OCI-M1 (cell line): Measurements from ENCODE around the gene BUB1.
"Not testable (repeated sequence)": the region's sequence is repeated elsewhere in the genome, so short reads cannot be mapped to it uniquely, and the experiment has no call there.

Experiments used
- DNase-seq: peaks from one replicate; lab custom pipeline; 2025; lab: John Stamatoyannopoulos, UW

BUB1 gene

GRCh38 chr2:110602139-110602538 lies 75.7 kb downstream of the BUB1 start:
- DNase-seq, result not testable (repeated sequence)

- not testable (repeated sequence) for DNase-seq
Observed at GRCh38 chr2:110591973-110592372, 85.9 kb downstream of the BUB1 start.

GRCh38 chr2:110589677-110590330 lies 88.1 kb downstream of the BUB1 start:
- DNase-seq, result not testable (repeated sequence)

- DNase-seq, result not testable (repeated sequence)
Observed at GRCh38 chr2:110588520-110588919, 89.3 kb downstream of the BUB1 start.
